Mesendoderm (in vitro differentiated cells): Measurements from ENCODE around the gene CCL19.
A peak's percentile ranks its signal among the peaks of the same experiment; 100 is the strongest.

Experiments used
- DNase-seq: peaks from one replicate; pipeline ENCODE4 v3.0.0; 2013
- H2AK5ac ChIP-seq: 2 replicates; pipeline ENCODE4 v1.6.1; 2013; ENCODE audit warnings: low read length, inconsistent platforms
- H2BK120ac ChIP-seq: 2 replicates; pipeline ENCODE4 v1.6.1; 2013; ENCODE audit warnings: low read depth, mild to moderate bottlenecking, low read length, moderate library complexity, mixed read lengths
- H2BK15ac ChIP-seq: replicated peaks from 2 replicates; pipeline ENCODE4 v1.6.1; 2013; ENCODE audit warnings: low read depth, mild to moderate bottlenecking, moderate library complexity
- H2BK5ac ChIP-seq: 2 replicates; pipeline ENCODE4 v1.6.1; 2013; ENCODE audit warnings: low read length, inconsistent platforms
- H3K18ac ChIP-seq: 2 replicates; pipeline ENCODE4 v1.6.1; 2013; ENCODE audit warnings: mild to moderate bottlenecking, low read length, mixed read lengths
- H3K23ac ChIP-seq: one replicate; pipeline ENCODE4 v1.6.1; 2013; ENCODE audit warnings: low read length
- H3K27ac ChIP-seq: 2 replicates; pipeline ENCODE4 v1.5.1; 2013; ENCODE audit warnings: low read depth, mild to moderate bottlenecking, inconsistent platforms, low read length, moderate library complexity
- H3K27me3 ChIP-seq: 2 replicates; pipeline ENCODE4 v1.6.1; 2013; ENCODE audit warnings: low read length, control low read depth, mild to moderate bottlenecking, inconsistent platforms; ENCODE audit not compliant: insufficient read depth, poor library complexity
- H3K36me3 ChIP-seq: 2 replicates; pipeline ENCODE4 v1.6.1; 2013; ENCODE audit warnings: low read length, inconsistent platforms; ENCODE audit not compliant: control insufficient read depth, insufficient read depth
- H3K4ac ChIP-seq: one replicate; pipeline ENCODE4 v1.6.1; 2013; ENCODE audit warnings: low read depth, mild to moderate bottlenecking, low read length, moderate library complexity
- H3K4me1 ChIP-seq: 2 replicates; pipeline ENCODE4 v1.6.1; 2013; ENCODE audit warnings: low read depth, low read length, inconsistent platforms; ENCODE audit not compliant: control insufficient read depth
- H3K4me2 ChIP-seq: 2 replicates; pipeline ENCODE4 v1.6.1; 2013; ENCODE audit warnings: low read length
- H3K4me3 ChIP-seq: 2 replicates; pipeline ENCODE4 v1.5.1; 2013; ENCODE audit warnings: mild to moderate bottlenecking, low read length
- H3K56ac ChIP-seq: one replicate; pipeline ENCODE4 v1.6.1; 2013; ENCODE audit warnings: low read length
- H3K79me1 ChIP-seq: 2 replicates; pipeline ENCODE4 v1.6.1; 2013; ENCODE audit warnings: low read length, inconsistent platforms
- H3K79me2 ChIP-seq: 2 replicates; pipeline ENCODE4 v1.6.1; 2013; ENCODE audit warnings: mild to moderate bottlenecking, low read length; ENCODE audit not compliant: control insufficient read depth, insufficient read depth
- H3K9ac ChIP-seq: 2 replicates; pipeline ENCODE4 v1.6.1; 2013; ENCODE audit warnings: low read length, inconsistent platforms
- H4K5ac ChIP-seq: one replicate; pipeline ENCODE4 v1.6.1; 2013; ENCODE audit warnings: low read length
- H4K8ac ChIP-seq: one replicate; pipeline ENCODE4 v1.6.1; 2013; ENCODE audit warnings: low read depth, mild to moderate bottlenecking, control low read depth, low read length, moderate library complexity
- WGBS: extraction: QIAGEN DNeasy Blood & Tissue Kit; methylation state at CpG from one replicate; pipeline ENCODE4 v1.1.7; 2013; ENCODE audit warnings: low lambda C conversion rate, missing lambda C conversion rate; ENCODE audit not compliant: insufficient coverage; ENCODE audit errors: extremely low coverage; 5-methylcytosine and 5-hydroxymethylcytosine counted together

CCL19 gene

GRCh38 chr9:34686231-34686630, 4.8 kb downstream of the CCL19 start:
- no peak overlapping the region for H2AK5ac ChIP-seq
- H3K23ac ChIP-seq, result no peak overlapping the region
- H3K18ac ChIP-seq, result no peak overlapping the region
- no peak for DNase-seq
- no peaks in the 10 kb centered on the region for H3K79me1 ChIP-seq
- no peak overlapping the region for H3K9ac ChIP-seq
- no peaks in the 10 kb centered on the region for H3K27me3 ChIP-seq
- H3K4me1 ChIP-seq, result no peaks in the 10 kb centered on the region
- no peak overlapping the region for H3K4me2 ChIP-seq
- no peak overlapping the region for H3K56ac ChIP-seq
- no peak overlapping the region for H2BK15ac ChIP-seq
- no peak overlapping the region for H4K5ac ChIP-seq
- H3K4ac ChIP-seq, result no peak overlapping the region
- no peak overlapping the region for H2BK120ac ChIP-seq
- WGBS, result no CpG with 5 or more reads among the region's 5 CpGs
- H3K36me3 ChIP-seq, result no peaks in the 10 kb centered on the region
- no peaks in the 10 kb centered on the region for H3K79me2 ChIP-seq
- no peak overlapping the region for H3K27ac ChIP-seq
- H2BK5ac ChIP-seq, result no peak overlapping the region
- H4K8ac ChIP-seq, result no peak overlapping the region
- no peak overlapping the region for H3K4me3 ChIP-seq

- Histone ChIP-seq H2BK15ac (no peak overlapping the region), H2BK5ac (no peak overlapping the region), H3K4me1 (no peaks in the 10 kb centered on the region), H3K79me2 (no peaks in the 10 kb centered on the region), H3K36me3 (no peaks in the 10 kb centered on the region), H3K27ac (no peak overlapping the region), H3K27me3 (no peaks in the 10 kb centered on the region), H3K4me3 (no peak overlapping the region), H4K8ac (no peak overlapping the region), H2AK5ac (no peak overlapping the region), H2BK120ac (no peak overlapping the region), H3K79me1 (no peaks in the 10 kb centered on the region), H3K4ac (no peak overlapping the region), H3K9ac (no peak overlapping the region), H3K4me2 (no peak overlapping the region), H4K5ac (no peak overlapping the region), H3K56ac (no peak overlapping the region), H3K18ac (no peak overlapping the region), H3K23ac (no peak overlapping the region)
- no peak for DNase-seq
- no CpG with 5 or more reads among the region's 4 CpGs for WGBS
Measured at GRCh38 chr9:34685591-34685990, 5.5 kb downstream of the CCL19 start.

DNA sequence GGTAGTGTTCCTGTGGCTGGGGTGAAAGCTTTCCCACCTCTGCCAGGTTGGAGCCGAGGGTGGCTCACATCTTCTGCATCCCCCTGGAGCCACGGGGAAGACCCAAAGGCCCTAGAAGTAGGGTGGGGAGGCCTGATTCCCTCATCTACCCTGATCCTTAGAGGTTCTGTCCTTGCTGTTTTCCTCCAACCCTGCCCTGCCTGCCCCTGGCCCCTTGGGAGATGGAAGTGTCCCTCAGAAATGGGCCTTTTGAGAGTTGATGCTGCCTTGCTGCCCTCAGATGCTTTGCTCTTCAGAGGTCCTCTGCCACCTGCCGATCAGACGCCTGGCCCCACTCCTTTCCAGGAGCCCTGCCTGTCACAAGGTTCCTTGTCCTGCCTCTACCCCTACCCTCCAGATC, 6.3 kb downstream of the CCL19 start:
- no peak for DNase-seq
- H2BK5ac ChIP-seq, result no peak overlapping the region
- no peaks in the 10 kb centered on the region for H3K36me3 ChIP-seq
- no peak overlapping the region for H3K4me3 ChIP-seq
- no peak overlapping the region for H3K56ac ChIP-seq
- no peaks in the 10 kb centered on the region for H3K79me1 ChIP-seq
- H2BK120ac ChIP-seq, result no peak overlapping the region
- H3K9ac ChIP-seq, result no peak overlapping the region
- H4K5ac ChIP-seq, result no peak overlapping the region
- no peak overlapping the region for H3K4me2 ChIP-seq
- no CpG with 5 or more reads among the region's 4 CpGs for WGBS
- no peaks in the 10 kb centered on the region for H3K4me1 ChIP-seq
- no peak overlapping the region for H2BK15ac ChIP-seq
- H3K4ac ChIP-seq, result no peak overlapping the region
- H3K79me2 ChIP-seq, result no peaks in the 10 kb centered on the region
- no peak overlapping the region for H2AK5ac ChIP-seq
- H3K23ac ChIP-seq, result no peak overlapping the region
- no peak overlapping the region for H3K18ac ChIP-seq
- no peak overlapping the region for H3K27ac ChIP-seq
- no peaks in the 10 kb centered on the region for H3K27me3 ChIP-seq
- no peak overlapping the region for H4K8ac ChIP-seq

GRCh38 chr9:34684145-34684544, 6.9 kb downstream of the CCL19 start:
- Histone ChIP-seq H3K56ac (no peak overlapping the region), H3K79me1 (no peaks in the 10 kb centered on the region), H4K8ac (no peak overlapping the region), H3K18ac (no peak overlapping the region), H3K4me1 (no peaks in the 10 kb centered on the region), H3K4me3 (no peak overlapping the region), H3K4me2 (no peak overlapping the region), H3K36me3 (no peaks in the 10 kb centered on the region), H3K27ac (no peak overlapping the region), H3K79me2 (no peaks in the 10 kb centered on the region), H2BK15ac (no peak overlapping the region), H3K23ac (no peak overlapping the region), H2AK5ac (no peak overlapping the region), H2BK5ac (no peak overlapping the region), H2BK120ac (no peak overlapping the region), H3K9ac (no peak overlapping the region), H3K4ac (no peak overlapping the region), H4K5ac (no peak overlapping the region), H3K27me3 (no peaks in the 10 kb centered on the region)
- WGBS, result no CpG with 5 or more reads among the region's 4 CpGs
- DNase-seq, result no peak

DNA sequence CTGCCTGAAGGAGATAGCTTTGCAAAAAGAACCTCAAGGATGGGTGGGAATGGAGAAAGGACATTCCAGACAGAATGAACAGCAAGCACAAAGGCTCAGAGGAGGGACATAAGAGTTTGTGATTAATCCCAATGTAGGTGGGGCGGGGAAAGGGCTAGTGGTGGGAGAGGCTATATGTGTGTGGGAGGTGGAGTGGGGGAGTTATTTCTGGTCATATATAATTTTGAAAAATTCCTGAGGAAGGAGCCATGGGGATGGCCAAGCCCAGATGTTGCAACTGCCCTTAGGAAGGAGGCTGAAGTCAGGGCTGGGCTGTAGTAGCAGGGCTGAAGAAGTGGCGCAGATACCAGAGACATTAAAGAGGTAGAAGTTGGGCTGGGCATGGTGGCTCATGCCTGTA, 15.2 kb downstream of the CCL19 start:
- Histone ChIP-seq H3K9ac (no peak overlapping the region), H2BK15ac (no peak overlapping the region), H3K4me3 (no peak overlapping the region), H4K5ac (no peak overlapping the region), H3K27ac (no peak overlapping the region), H3K36me3 (no peaks in the 10 kb centered on the region), H3K56ac (no peak overlapping the region), H2AK5ac (no peak overlapping the region), H3K23ac (no peak overlapping the region), H3K4ac (no peak overlapping the region), H3K4me1 (no peaks in the 10 kb centered on the region), H3K27me3 (no peaks in the 10 kb centered on the region), H3K18ac (no peak overlapping the region), H2BK5ac (no peak overlapping the region), H3K4me2 (no peak overlapping the region), H3K79me1 (no peaks in the 10 kb centered on the region), H4K8ac (no peak overlapping the region), H2BK120ac (no peak overlapping the region), H3K79me2 (no peaks in the 10 kb centered on the region)
- no CpG with 5 or more reads among the region's 2 CpGs for WGBS
- no peak for DNase-seq

DNA sequence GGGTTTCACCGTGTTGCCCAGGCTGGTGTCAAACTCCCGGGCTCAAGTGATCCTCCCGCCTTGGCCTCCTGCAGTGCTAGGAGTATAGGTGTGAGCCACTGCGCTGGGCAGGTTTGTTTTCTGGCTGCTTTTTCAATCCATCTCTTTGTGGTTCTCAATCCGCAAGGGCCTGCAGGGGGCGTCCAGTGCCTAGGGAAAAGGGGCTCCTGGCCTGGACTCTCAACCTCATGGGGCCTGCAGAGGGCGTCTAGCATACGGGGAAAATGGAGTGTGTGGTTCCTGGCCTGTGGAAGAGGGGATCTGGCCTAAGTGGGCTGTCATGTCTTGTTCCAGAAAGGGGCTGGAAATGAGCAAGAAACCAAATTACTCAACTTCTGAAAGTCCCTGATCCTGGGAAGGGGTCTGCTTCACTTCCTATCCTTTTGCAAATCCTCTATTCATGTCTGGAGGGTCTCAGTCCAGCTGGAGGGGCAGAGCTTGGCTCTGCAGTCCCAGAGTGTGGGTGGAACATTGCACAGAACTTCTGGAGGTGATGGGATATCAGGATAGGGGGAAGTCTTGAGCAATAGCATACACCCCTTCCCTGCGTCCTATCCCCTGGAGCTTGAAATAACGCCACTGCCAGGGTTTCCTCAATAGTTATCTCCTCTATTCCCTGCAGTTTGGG, 15.9 kb downstream of the CCL19 start:
- no peak overlapping the region for H2BK15ac ChIP-seq
- no peak overlapping the region for H3K4me2 ChIP-seq
- H3K27ac ChIP-seq, result no peak overlapping the region
- no peaks in the 10 kb centered on the region for H3K36me3 ChIP-seq
- H2BK120ac ChIP-seq, result no peak overlapping the region
- H2BK5ac ChIP-seq, result no peak overlapping the region
- no peak overlapping the region for H3K23ac ChIP-seq
- peak overlapping the region; percentile 26 for H3K9ac ChIP-seq
- H3K79me2 ChIP-seq, result no peaks in the 10 kb centered on the region
- H4K8ac ChIP-seq, result no peak overlapping the region
- no peak overlapping the region for H3K4me3 ChIP-seq
- no peaks in the 10 kb centered on the region for H3K79me1 ChIP-seq
- H3K18ac ChIP-seq, result no peak overlapping the region
- peak overlapping the region; percentile 44 for H3K56ac ChIP-seq
- no peaks in the 10 kb centered on the region for H3K27me3 ChIP-seq
- H2AK5ac ChIP-seq, result no peak overlapping the region
- no CpG with 5 or more reads among the region's 10 CpGs for WGBS
- H4K5ac ChIP-seq, result no peak overlapping the region
- DNase-seq, result peak; percentile 94
- no peaks in the 10 kb centered on the region for H3K4me1 ChIP-seq
- H3K4ac ChIP-seq, result no peak overlapping the region
